GM21576 (cell line): ENCODE measurements around the gene KRTAP10-6.
"Not testable (repeated sequence)": the region's sequence is repeated elsewhere in the genome, so short reads cannot be mapped to it uniquely, and the experiment has no call there.

Experiments used
- ATAC-seq: cut with Tn5 transposase; IDR thresholded peaks from one replicate; pipeline ENCODE4 v1.9.1; 2021; ENCODE audit warnings: mild to moderate bottlenecking, moderate library complexity; ENCODE audit not compliant: unreplicated experiment

KRTAP10-6 gene

DNA sequence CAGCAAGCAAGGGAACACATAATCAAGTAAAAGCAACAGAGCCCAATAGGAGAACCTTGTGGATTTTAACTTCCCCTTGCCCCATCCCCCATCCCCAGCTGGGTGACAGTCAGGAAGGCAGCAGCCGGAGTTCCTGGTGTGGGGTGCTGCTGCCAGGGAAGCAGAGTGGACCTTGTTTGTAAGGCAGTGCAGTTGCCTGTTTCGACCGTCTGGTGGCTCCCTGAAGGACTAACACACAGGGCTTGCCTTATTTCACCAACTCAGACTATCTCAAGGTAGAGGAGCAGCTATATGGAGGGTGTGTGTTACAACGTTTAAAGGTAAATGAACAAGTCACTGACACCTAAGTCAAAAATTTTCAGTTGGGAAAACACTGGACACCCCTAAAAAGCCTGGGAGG is 26.2 kb upstream of the KRTAP10-6 start:
- no peak for ATAC-seq

DNA sequence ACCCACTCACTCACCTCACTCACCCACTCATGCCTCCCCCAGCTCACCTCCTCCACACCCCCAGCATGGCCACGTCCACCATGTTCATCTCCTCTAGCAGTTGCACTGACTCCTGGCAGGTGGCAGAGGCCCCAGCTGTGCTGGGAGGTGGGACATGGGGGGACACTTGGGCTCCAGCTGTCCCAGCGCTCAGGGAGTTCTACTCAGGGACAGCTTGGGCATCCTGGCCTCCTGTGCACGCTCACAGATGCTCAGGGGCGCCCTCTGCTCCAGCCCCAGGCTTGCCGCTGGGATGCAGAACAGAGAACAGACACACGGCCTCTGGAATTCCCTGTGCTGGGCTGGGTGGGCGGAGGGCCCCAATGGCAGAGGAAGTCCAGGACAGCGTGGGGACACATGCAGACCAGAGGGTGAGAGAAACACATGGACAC is 24.8 kb upstream of the KRTAP10-6 start:
- no peak for ATAC-seq

DNA sequence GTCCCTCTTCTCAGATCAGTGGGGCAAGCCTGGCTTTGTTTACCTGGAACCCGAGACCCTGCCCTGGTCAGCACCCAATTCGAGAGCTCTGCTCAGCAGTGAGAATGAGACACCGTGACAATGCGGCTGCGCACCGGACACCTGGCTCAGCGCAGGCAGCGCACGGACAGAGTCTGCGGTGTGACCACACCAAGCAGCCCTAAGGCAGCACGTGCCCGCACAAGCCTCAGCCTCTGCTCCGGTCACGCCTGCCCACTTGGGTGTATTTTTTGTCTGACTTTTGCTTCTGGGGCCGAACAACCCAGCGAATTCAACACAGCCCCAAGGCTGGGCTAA is 24.3 kb upstream of the KRTAP10-6 start:
- no peak for ATAC-seq

DNA sequence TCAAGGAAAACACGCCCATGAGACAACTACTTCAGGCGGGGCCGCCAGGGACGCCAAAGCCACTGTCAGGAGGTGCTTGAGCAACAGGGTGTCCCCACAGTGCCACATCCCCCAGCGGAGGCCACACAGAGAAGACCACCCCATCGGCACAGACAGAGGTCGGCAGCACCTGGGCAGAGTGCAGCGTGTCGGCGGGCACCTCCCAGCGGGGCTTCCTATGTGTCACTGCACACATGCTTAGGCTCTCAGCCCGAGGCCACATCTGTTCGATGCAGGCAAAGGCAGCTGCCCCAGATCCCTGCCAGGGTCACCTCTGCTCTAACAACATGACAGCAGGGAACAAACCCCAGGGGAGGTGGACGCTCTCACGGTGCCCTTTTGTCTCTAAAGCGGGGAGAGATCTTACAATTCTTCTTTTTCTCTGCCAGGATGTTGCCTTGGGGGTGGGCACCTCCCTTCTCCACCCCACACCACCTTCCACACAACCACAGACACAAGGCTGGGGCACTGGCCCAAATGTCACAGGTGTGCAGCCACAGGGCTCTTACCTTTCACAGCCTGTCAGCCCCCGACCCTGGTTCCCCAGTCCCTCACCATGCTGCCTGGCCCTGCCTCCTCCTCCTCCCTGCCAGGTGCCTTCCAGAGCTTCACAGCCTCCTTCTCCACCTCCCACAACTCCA is 23.7 kb upstream of the KRTAP10-6 start:
- ATAC-seq, result no peak

DNA sequence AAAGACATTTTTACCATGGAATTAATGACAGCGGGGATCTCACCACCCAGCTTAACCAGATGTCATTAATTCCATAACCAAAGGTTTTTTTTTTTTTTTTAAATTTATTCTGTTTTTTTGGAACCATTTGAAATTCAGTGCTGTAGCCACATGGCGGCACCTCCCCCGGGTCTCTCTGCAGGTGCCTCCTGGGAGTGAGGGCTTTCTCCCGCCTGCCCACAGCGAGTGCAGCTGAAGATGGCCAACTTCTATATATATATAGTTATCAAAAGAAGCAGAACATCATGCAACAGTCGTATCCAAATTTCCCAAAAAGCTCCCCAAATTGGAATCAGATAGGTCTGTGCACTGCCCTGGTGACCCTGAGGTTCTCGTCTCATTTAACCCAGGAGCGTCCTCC is 23.2 kb upstream of the KRTAP10-6 start:
- ATAC-seq, result no peak

DNA sequence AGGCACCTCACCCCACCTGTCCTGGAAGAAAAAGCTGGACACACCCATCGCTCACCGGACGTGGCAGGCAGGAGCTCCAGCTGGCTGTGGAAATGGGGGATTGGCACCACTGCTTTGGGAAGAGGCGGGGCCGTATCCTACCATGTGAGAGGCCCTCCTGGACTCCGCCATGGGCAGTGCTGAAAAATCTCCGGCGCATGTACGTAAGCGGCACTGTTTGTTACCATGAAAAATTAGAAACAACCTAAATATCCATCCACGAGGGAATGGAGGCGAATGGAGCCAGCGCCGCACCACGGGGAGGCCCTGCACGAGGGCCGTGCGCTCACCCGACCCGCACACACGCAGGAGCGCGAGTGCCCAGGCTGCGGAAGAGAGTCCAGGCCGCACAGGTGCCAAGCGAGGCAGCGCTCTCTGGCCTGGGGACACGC is 22.7 kb upstream of the KRTAP10-6 start:
- ATAC-seq, result no peak

DNA sequence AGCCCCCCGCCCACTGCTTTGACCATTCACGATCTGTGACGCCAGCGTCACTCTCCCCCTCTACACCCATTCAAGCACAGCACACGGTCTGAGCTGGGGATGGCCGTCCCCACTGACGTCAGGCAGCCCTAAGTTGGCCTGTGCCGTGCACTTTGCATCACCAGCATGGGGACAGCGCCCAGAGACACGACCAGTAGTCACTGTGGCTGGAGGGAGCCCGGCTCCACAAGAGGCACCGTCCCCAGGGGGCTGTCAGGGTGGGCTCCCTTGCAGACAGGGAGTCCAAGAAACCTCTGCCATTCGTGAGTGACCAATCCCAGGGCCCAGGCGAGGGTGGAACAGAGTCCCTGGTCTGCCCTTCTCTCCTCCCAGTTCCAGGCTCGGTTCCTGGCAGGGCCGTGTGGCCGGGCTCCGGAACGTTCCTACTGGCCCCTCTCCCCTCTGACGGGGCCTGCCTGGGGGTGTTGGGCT is 21.9 kb upstream of the KRTAP10-6 start:
- ATAC-seq, result no peak

DNA sequence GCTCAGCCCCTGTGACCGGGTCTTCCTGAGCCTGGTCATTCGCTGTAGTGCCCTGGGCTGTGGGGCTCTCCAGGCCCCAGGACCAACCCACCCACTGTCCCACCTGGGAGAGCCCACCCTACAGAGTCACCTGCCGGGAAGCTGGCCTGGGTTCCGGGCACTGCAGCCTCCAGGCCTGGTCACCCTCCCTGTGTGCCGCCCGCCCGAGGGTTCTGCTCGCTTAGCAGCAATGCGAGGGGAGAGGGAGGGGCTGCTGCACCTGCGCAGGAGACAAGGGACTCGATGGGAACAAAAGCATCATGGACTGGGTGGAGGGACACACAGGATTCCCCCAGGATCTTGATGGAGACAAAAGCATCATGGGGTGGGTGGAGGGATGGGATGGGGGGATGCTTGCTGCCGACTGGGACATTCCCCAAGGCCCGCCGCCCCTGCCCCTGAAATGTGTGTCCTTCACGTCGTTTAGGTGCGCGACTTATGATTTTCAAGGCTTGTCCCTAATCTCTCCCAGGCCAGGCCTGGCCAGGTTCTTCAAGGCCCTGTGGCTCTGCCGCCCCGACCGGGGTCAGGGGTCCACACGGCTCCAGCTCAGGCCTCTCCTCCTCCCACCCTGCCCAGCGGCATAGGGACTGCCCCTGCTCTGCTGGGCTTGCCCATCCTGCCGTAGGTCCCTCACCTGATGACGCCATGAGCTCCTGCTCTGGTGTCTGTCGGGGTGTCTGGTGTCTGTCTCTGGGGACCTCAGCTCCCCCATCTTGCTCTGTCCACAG is 21.3 kb upstream of the KRTAP10-6 start:
- ATAC-seq, result no peak

DNA sequence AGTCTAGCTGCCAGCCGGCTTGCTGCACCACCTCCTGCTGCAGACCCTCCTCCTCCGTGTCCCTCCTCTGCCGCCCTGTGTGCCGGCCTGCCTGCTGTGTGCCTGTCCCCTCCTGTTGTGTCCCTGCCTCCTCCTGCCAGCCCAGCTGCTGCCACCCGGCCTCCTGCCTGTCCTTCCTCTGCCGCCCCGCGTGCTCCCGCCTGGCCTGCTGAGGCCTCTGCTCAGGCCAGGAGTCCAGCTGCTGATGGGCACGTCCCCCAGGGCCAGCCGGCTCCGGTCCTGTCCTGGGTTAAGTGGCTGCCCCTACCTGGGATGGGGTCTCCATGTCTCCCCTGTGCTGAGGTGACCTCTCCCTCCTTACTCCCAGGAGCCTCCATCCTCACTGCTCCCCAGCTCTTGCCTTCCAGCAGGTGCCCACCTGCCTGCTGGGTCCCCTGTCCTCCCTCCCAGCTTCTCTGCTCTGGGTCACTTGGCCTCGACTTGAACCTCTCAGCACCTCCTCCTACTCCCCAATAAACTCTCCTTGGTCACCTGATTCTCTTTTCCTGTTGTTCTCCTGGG is 20.4 kb upstream of the KRTAP10-6 start:
- ATAC-seq, result no peak

DNA sequence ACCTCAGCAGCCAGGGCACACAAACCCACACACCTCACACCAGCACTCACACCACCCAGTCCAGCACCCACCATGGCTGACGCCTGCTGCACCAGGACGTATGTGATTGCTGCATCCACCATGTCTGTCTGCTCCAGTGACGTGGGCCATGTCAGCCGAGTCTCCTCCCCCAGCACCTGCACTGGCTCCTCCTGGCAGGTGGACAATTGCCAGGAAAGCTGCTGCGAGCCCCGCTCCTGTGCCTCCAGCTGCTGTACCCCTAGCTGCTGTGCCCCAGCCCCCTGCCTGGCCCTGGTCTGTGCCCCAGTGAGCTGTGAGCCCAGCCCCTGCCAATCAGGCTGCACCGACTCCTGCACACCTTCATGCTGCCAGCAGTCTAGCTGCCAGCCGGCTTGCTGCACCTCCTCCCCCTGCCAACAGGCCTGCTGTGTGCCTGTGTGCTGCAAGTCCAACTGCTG is 19.8 kb upstream of the KRTAP10-6 start, which contains the start of gene KRTAP10-8:
Gene KRTAP10-8 (plus strand): TSS at position 51 of the 458 bp plus-strand sequence. CDS start 22 bp downstream, at position 73.
- no peak for ATAC-seq

DNA sequence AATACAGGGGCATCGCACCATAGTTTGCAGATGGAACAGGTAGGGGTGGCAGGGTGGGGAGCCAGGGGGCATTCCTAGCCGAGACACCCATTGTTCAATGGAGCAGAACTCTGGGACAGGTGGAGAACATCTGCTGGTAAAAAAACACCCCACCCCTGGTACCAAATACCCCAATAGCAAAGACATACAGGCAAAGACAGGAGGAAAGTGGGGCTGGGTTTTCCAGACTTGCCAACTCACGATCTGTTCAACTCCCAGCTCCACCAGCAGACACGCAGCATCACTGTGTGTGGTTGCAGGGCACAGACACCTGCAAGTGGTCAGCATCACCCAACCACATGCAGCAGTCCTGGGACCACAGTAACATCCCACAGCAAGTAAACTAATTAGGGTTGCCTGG is 19.2 kb upstream of the KRTAP10-6 start:
- ATAC-seq, result no peak

DNA sequence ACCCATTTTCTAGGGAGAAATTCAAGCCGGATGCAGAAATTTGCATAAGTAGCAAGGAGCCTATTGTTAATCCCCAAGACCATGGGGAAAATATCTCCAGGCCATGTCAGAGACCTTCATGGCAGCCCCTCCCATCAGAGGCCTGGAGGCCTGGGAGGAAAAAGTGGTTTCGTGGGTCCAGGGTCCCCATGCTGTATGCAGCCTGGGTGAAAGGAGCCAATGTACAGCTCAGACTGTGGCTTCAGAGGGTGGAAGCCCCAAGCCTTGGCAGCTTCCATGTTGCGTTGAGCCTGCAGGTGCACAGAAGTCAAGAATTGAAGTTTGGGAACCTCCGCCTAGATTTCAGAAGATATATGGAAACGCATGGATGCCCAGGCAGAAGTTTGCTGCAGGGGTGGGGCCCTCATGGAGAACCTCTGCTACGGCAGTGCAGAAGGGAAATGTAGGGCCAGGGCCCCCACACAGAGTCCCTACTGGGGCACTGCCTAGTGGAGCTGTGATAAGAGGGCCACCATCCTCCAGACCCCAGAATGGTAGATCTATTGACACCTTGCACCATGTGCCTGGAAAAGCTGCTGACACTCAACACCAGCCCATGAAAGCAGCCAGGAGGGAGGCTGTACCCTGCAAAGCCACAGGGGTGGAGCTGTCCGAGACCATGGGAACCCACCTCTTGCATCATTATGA is 18.0 kb upstream of the KRTAP10-6 start:
- not testable (repeated sequence) for ATAC-seq

DNA sequence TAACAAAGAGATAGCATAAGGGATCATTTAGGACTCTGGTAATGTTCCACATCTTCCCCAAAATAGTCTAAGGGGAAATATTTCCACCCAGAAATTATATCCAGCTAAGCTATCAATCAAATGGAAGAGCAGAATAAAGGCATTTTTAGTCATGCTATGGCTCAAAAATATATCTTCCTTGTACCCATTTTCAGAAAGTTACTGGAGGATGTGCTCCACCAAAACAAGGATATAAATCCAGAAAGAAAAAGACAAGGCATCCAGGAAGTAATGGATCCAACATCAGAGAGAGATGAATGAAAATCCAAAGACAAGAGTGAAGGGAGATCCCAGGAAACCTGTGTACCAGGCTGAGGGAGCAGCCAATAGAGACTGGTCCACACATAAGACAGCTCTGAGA is 16.9 kb upstream of the KRTAP10-6 start:
- no peak for ATAC-seq

DNA sequence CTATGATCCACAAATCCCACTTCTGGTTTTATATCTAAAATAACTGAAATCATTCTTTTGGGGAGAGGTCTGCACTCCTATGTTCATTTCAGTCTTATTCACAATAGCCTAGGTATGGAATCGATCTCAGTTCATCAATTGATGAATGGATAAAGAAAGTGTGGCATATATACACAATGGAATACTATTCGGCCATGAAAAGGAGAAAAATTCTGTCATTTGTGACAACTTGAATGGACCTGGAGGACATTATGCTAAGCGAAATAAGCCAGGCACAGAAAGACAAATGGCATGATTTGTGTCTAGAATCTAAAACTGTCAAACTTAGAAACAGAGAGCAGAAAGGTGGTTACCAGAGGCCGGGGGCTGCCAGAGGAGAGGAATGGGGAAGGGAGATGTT is 14.2 kb upstream of the KRTAP10-6 start:
- ATAC-seq, result no peak

DNA sequence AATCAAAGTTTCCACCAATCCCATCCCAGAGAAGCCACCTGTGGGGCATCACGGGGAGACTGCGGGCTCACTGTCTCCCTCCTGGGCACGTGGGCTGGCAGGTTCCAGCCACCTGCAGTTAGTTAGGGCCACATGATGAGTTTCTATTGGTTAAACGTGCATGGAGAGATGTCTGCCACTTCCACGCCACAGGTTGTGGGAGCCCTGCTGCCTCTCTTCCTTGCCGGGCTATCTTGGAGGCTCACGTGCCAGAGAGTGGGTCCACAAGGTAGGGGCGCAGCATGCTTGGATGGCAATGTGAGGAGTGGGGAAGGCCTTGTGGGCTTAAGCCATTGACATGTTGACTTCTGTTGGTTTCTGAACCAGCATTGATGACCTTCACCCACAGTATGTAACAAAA is 11.6 kb upstream of the KRTAP10-6 start:
- ATAC-seq, result no peak

DNA sequence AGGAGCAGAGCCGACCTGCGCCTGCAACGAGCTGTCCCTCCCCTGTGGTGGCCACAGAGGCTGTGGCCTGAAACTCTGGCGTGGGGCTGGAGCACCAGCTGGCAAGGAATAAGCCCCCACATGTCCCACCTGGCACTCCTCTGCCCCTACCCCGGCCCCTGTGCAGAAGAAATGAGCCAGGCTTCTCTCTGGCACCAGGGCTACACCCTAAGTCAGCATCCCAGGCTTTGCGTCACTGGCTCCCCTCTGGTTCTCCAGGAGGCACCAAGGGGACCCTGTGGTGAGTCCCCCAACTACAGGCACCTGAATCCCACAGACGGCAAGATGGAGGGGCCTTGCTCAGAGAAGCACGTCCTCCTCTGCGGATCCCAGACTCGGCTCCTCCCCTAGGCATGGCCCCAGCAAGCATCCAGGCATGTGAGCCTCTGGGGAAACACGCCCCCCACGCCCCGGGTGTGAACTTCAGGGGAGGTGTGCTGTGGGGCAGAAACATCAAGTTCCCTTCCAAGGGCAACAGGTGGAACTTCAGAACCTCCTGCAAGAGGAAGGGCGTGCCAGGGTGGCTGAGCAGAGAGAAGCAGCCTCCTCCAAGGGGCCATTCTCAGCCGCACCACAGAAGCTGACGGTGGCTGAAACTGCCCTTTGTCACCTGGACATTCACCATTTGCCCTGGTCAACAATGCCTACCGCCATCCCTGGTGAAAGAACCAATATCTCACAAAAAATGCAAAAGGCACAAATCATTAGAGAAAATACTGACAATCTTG is 11.0 kb upstream of the KRTAP10-6 start:
- no peak for ATAC-seq

DNA sequence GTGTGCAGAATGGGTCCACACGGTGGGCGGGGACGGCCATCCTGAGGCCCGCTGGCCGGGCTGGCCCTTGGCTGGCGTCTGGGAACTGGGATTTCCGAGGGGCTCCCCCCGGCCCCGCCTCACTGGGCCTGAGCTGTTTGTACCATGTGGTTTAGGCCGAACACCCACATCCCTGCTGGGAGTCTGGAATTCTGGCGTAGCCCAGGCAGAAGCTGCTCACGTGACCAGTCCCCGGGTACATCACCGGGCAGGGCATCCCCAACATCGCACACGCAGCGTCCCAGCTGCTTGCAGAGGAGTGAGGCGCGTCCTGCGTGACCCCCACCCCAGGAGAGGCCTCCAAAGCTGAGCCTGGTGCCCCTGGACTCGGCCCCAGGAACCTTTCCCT is 10.2 kb upstream of the KRTAP10-6 start:
- no peak for ATAC-seq

DNA sequence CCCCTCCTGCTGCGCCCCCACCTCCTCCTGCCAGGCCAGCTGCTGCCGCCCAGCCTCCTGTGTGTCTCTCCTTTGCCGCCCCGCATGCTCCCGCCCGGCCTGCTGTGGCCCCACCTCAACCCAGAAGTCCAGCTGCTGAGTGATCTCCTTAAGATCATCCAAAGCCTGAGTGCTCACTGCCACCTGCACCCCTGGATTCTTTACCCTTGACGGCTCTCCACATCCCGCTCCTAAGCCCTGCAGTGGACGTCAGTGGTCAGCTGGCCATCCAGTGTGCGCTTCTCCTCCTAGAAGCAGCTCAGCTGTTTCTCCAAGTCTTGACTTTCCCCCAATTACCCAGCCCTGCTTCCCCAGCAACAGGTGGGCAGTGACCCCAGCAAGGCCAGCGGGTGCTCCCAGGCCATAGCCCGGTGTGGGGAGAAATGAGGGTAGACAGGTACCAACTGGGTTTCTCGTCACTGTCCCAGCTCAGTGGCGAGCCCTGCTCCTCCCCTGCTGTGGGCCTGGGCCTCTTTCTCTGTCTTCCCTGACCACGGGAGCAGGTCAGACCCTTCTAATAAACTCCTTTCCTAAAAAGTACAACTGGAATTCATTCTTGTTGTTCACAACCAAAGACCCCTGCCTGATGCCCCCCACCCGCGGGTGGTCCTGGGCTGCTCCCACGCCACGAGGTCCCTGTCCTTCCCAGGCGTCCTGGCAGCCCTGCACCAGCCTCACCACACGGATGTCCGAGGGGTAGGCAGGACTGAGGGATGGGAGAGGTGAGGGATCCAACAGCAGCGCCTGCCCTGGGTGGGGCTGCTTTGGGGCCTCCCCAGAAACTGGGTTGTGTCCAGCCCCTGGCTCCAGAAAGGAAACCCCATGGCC is 9.5 kb upstream of the KRTAP10-6 start:
- ATAC-seq, result no peak

DNA sequence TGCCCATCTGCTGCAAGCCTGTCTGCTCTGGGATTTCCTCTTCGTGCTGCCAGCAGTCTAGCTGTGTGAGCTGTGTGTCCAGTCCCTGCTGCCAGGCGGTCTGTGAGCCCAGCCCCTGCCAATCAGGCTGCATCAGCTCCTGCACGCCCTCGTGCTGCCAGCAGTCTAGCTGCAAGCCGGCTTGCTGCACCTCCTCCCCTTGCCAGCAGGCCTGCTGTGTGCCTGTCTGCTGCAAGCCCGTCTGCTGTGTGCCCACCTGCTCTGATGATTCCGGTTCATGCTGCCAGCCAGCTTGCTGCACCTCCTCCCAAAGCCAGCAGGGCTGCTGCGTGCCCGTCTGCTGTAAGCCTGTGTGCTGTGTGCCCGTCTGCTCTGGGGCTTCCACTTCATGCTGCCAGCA is 8.8 kb upstream of the KRTAP10-6 start:
- ATAC-seq, result not testable (repeated sequence)
